ENCODE measurements around the gene IFNL3. TPM values are rescaled to one million over a fixed set of nuclear protein-coding genes. Genes with fewer than 3 reads are reported as not detected.

IFNL3 gene
- total RNA-seq, 1 experiment from 2014 or later, result not detected

- TF ChIP-seq, protein P1, sequence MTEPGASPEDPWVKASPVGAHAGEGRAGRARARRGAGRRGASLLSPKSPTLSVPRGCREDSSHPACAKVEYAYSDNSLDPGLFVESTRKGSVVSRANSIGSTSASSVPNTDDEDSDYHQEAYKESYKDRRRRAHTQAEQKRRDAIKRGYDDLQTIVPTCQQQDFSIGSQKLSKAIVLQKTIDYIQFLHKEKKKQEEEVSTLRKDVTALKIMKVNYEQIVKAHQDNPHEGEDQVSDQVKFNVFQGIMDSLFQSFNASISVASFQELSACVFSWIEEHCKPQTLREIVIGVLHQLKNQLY (CRISPR knock-in tag; IDR thresholded peaks at IDR 0.05), result no peak
- TF ChIP-seq AFF4 (CRISPR knock-in tag; IDR thresholded peaks at IDR 0.05; ENCODE audit: borderline replicate concordance) (no peak), ZNF396 (CRISPR knock-in tag; IDR thresholded peaks at IDR 0.05; ENCODE audit: borderline replicate concordance) (no peak), ZNF138 (CRISPR knock-in tag; conservative IDR thresholded peaks at IDR 0.05) (no peak)
- TF ChIP-seq, protein P2, sequence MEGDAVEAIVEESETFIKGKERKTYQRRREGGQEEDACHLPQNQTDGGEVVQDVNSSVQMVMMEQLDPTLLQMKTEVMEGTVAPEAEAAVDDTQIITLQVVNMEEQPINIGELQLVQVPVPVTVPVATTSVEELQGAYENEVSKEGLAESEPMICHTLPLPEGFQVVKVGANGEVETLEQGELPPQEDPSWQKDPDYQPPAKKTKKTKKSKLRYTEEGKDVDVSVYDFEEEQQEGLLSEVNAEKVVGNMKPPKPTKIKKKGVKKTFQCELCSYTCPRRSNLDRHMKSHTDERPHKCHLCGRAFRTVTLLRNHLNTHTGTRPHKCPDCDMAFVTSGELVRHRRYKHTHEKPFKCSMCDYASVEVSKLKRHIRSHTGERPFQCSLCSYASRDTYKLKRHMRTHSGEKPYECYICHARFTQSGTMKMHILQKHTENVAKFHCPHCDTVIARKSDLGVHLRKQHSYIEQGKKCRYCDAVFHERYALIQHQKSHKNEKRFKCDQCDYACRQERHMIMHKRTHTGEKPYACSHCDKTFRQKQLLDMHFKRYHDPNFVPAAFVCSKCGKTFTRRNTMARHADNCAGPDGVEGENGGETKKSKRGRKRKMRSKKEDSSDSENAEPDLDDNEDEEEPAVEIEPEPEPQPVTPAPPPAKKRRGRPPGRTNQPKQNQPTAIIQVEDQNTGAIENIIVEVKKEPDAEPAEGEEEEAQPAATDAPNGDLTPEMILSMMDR (IDR thresholded peaks at IDR 0.05), result no peak
Measured at GRCh38 chr19:39202998-39203355, 41.8 kb downstream of the IFNL3 start (continued).

DNA sequence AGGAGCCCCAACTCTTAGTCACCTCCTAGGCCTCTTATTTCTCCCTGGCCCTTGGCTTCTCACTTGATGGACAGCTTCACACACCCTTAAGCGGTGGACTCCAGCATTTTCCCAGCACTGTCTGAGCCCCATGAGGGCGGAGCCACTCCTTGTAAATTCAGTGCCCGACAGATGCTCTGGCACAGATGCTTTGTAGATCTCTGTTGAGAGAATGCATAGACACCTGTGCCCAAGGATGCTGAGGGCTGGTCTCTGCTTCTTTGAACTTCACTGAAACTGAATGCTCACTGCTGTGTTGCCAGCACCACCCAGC, 44.0 kb downstream of the IFNL3 start:
- H3K4me3 Mint-ChIP-seq, result no peak overlapping the region
- TF ChIP-seq, protein P3, sequence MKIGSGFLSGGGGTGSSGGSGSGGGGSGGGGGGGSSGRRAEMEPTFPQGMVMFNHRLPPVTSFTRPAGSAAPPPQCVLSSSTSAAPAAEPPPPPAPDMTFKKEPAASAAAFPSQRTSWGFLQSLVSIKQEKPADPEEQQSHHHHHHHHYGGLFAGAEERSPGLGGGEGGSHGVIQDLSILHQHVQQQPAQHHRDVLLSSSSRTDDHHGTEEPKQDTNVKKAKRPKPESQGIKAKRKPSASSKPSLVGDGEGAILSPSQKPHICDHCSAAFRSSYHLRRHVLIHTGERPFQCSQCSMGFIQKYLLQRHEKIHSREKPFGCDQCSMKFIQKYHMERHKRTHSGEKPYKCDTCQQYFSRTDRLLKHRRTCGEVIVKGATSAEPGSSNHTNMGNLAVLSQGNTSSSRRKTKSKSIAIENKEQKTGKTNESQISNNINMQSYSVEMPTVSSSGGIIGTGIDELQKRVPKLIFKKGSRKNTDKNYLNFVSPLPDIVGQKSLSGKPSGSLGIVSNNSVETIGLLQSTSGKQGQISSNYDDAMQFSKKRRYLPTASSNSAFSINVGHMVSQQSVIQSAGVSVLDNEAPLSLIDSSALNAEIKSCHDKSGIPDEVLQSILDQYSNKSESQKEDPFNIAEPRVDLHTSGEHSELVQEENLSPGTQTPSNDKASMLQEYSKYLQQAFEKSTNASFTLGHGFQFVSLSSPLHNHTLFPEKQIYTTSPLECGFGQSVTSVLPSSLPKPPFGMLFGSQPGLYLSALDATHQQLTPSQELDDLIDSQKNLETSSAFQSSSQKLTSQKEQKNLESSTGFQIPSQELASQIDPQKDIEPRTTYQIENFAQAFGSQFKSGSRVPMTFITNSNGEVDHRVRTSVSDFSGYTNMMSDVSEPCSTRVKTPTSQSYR (CRISPR knock-in tag; IDR thresholded peaks at IDR 0.05), result no peak
- no peak for TF ChIP-seq NR1H2 (CRISPR knock-in tag; IDR thresholded peaks at IDR 0.05)
- no peak for TF ChIP-seq MYBL2 (CRISPR knock-in tag; IDR thresholded peaks at IDR 0.05)
- TF ChIP-seq, protein P1 (CRISPR knock-in tag; IDR thresholded peaks at IDR 0.05), result no peak
- TF ChIP-seq ZNF423 (CRISPR knock-in tag; IDR thresholded peaks at IDR 0.05), result no peak
- no peak for TF ChIP-seq IRF2 (CRISPR knock-in tag; IDR thresholded peaks at IDR 0.05; ENCODE audit: borderline replicate concordance, low read depth)
- no peak for TF ChIP-seq NFYB (CRISPR knock-in tag; conservative IDR thresholded peaks at IDR 0.05; ENCODE audit: low read depth)
- TF ChIP-seq, protein P4, sequence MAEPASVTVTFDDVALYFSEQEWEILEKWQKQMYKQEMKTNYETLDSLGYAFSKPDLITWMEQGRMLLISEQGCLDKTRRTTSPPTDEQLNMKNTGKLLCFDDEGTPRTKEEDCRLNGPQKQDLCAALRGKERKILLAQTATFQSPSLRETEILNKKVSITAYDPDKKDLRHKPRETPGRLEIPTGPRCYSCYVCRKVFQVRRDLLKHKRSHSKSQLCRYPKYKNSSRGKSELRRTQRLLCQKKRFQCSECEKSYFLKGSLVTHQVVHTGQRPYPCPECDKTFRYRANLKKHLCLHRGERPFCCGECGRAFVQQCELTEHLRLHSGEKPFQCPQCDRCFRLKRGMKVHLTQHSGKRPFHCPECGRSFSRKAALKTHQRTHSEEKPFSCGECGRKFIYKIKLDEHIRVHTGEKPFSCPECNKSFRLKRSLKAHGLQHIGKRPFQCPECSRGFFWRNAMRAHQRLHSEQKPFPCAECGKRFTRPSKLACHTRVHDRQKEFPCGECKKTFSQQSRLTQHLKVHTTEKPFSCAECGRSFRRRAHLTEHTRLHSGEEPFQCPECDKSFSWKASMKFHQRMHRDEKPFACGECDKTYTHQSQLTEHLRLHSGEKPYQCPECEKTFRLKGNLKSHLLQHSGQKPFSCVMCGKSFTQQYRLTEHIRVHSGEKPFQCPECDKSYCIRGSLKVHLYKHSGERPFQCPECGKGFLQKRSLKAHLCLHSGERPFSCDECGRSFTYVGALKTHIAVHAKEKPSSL (CRISPR knock-in tag; conservative IDR thresholded peaks at IDR 0.05), result no peak
- TF ChIP-seq ZNF671 (CRISPR knock-in tag; IDR thresholded peaks at IDR 0.05), result no peak
- TF ChIP-seq, protein P5, sequence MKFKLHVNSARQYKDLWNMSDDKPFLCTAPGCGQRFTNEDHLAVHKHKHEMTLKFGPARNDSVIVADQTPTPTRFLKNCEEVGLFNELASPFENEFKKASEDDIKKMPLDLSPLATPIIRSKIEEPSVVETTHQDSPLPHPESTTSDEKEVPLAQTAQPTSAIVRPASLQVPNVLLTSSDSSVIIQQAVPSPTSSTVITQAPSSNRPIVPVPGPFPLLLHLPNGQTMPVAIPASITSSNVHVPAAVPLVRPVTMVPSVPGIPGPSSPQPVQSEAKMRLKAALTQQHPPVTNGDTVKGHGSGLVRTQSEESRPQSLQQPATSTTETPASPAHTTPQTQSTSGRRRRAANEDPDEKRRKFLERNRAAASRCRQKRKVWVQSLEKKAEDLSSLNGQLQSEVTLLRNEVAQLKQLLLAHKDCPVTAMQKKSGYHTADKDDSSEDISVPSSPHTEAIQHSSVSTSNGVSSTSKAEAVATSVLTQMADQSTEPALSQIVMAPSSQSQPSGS (CRISPR knock-in tag; IDR thresholded peaks at IDR 0.05; ENCODE audit: borderline replicate concordance, low read depth), result no peak
- ChIA-PET POLR2A (no interaction called here), CTCF (interaction anchor here (1.0 kb wide), 2 partner anchors 13 to 163 kb away, joined by 3 to 4 read pairs; no protein-coding TSS in a partner anchor)
- H3K27me3 Mint-ChIP-seq (ENCODE audit: low read depth), result peaks cover 77% of the 10 kb centered on the region
- no peak for DNase-seq (ENCODE audit: low spot score)
- no peaks in the 10 kb centered on the region for H3K36me3 Mint-ChIP-seq
- ATAC-seq, result no peak
- H3K27ac Mint-ChIP-seq, result no peak overlapping the region
- H3K9me3 Mint-ChIP-seq, result no peaks in the 10 kb centered on the region
- peaks cover 13% of the 10 kb centered on the region for H3K4me1 Mint-ChIP-seq
